ENCODE measurements around the gene CNOT3. TPM values are rescaled to one million over a fixed set of nuclear protein-coding genes. Genes with fewer than 3 reads are reported as not detected.

The CNOT3 gene
- total RNA-seq, 1 experiment from 2014 or later: 76.7 TPM

DNA sequence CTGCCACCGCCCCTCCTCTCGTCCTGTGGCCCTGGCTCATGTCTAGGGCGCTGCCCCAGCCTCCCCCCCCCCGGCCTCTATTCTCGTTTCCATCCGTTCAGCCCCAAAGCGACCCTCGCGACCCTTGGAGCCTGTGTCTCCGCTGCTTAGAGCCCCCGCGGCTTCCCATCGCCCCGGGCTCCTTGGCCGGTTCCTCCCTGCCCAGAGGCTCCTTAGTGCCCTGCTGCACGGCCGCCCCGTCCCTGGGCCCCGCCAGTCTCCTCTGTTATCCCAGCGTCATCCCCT is 9.2 kb upstream of the CNOT3 start:
- RAD21 ChIA-PET (ENCODE audit: low non-redundant PET in 1 of 2, low total read pairs in 2 of 2, uncharacterized antibody in 2 of 2, unreplicated experiment in 2 of 2): no interaction called here
- no peak overlapping the region for H3K9ac ChIP-seq (ENCODE audit: low read length)
- BruUV-seq (replicated peaks): no TSS peak
- H3K4me2 ChIP-seq (ENCODE audit: low read length): no peak overlapping the region
- H3K9me2 ChIP-seq (ENCODE audit: insufficient read depth): no peaks in the 10 kb centered on the region
- TF ChIP-seq ZNF274 (IDR thresholded peaks at IDR 0.05; ENCODE audit: low read depth, low read length) (no peak), CEBPB (IDR thresholded peaks at IDR 0.05; ENCODE audit: low read depth) (no peak), ELF1 (IDR thresholded peaks at IDR 0.05; ENCODE audit: borderline replicate concordance, low read depth) (no peak), ATF3 (IDR thresholded peaks at IDR 0.05) (no peak), ZBTB33 (IDR thresholded peaks at IDR 0.05; ENCODE audit: extremely low read depth, insufficient replicate concordance, low read length) (no peak), SP1 (IDR thresholded peaks at IDR 0.05; ENCODE audit: low read depth) (no peak), EZH2 (IDR thresholded peaks at IDR 0.05) (no peak), POLR2AphosphoS5 (IDR thresholded peaks at IDR 0.05; ENCODE audit: low read depth, low read length) (no peak), RAD21 (IDR thresholded peaks at IDR 0.05; ENCODE audit: low read depth) (no peak), FOSL1 (IDR thresholded peaks at IDR 0.05; ENCODE audit: low read depth) (no peak)
- peaks cover under 1 to 3% of the 10 kb centered on the region in 2 experiments; a peak in 2 of 4 replicates for H3K4me1 ChIP-seq (ENCODE audit: control insufficient read depth in 1 of 2, insufficient read depth in 2 of 2, low read length in 2 of 2)
- DNase-seq (ENCODE audit: low read depth, low spot score): no peak
- POLR2A ChIA-PET: no interaction called here
- H3K79me2 ChIP-seq (ENCODE audit: insufficient read depth, low read length): no peaks in the 10 kb centered on the region
- intact Hi-C loops (cut with micrococcal nuclease): no loop called here
- no peaks in the 10 kb centered on the region for H3K9me3 ChIP-seq (ENCODE audit: control insufficient read depth in 1 of 2, insufficient read depth in 1 of 2, low read depth in 1 of 2, low read length in 2 of 2)
- no peaks in the 10 kb centered on the region for H3K27me3 ChIP-seq (ENCODE audit: insufficient read depth, low read length)
- H3K36me3 ChIP-seq (ENCODE audit: control insufficient read depth in 1 of 2, insufficient read depth in 2 of 2, low read length in 2 of 2): peaks cover 25 to 41% of the 10 kb centered on the region in 2 experiments; a peak in 3 of 4 replicates
- H3K27ac ChIP-seq (ENCODE audit: low read depth, low read length): no peak overlapping the region
- H2AFZ ChIP-seq (ENCODE audit: low read depth, low read length, poor library complexity, severe bottlenecking): no peak overlapping the region
- no peak overlapping the region for H3K4me3 ChIP-seq (replicated peaks in 1 of 2; ENCODE audit: low read depth in 1 of 2, low read length in 2 of 2)
- no peak for ATAC-seq
- no peaks in the 10 kb centered on the region for H4K20me1 ChIP-seq (ENCODE audit: insufficient read depth)
- CTCF ChIA-PET: no interaction called here
